K562 (cell line): Measurements from ENCODE around the gene RUVBL2. TPM values are rescaled to one million over a fixed set of nuclear protein-coding genes. Genes with fewer than 3 reads are reported as not detected.

ENCODE experiments used
- MCM5 ChIP-seq: fragments of 450-650 bp; IDR thresholded peaks from 2 replicates; pipeline ENCODE4 v1.6.1; 2016; ENCODE audit warnings: low read depth
- MEF2D ChIP-seq: conservative IDR thresholded peaks from 2 replicates; pipeline ENCODE4 v1.6.1; 2016; ENCODE audit warnings: low read depth, missing genetic modification characterization, missing compliant biosample characterization
- PTTG1 ChIP-seq: fragments of 450-650 bp; IDR thresholded peaks from 2 replicates; pipeline ENCODE4 v1.6.1; 2016; ENCODE audit warnings: low read depth, mild to moderate bottlenecking, missing genetic modification characterization, missing compliant biosample characterization
- SAFB2 ChIP-seq: fragments of 200-400 bp; formaldehyde crosslinking; IDR thresholded peaks from 2 replicates; pipeline ENCODE4 v1.6.1; 2018; ENCODE audit warnings: borderline replicate concordance, low read length, low read depth, moderate library complexity; ENCODE audit not compliant: severe bottlenecking
- TAF7 ChIP-seq: fragments of 450-650 bp; IDR thresholded peaks from 2 replicates; pipeline ENCODE4 v1.6.1; 2016; ENCODE audit warnings: missing genetic modification characterization, missing compliant biosample characterization
- ZNF12 ChIP-seq: sonication (generic); formaldehyde crosslinking; IDR thresholded peaks from 2 replicates; pipeline ENCODE4 v1.4.0; 2020; ENCODE audit warnings: mild to moderate bottlenecking, missing genetic modification reagents
- ZNF23 ChIP-seq: fragments of 250-450 bp; sonication (Bioruptor Pico); IDR thresholded peaks from 2 replicates; pipeline ENCODE4 v1.4.0; 2020; ENCODE audit warnings: mild to moderate bottlenecking
- ZNF780A ChIP-seq: fragments of 250-450 bp; sonication (Bioruptor Pico); IDR thresholded peaks from 2 replicates; pipeline ENCODE4 v1.5.0; 2021; ENCODE audit warnings: mild to moderate bottlenecking
- polyA plus RNA-seq, 8 experiments: library from polyadenylated mRNA; depleted of rRNA in 4 of 8; stranded (reverse) in 5 of 8; unstranded in 3 of 8; fragments of >200 nt; fragmentation: Nextera tagmentation in 2 of 8; fragmentation: Illumina TruSeq in 1 of 8; extraction: Ambion mirVana in 2 of 8; extraction: Trizol in 1 of 8; gene quantifications; 2 replicates each; pipeline versions ENCODE4 v1.2.1 to v1.2.3, GENCODE V29; 2011 to 2014; ENCODE audit warnings: inconsistent platforms in 1 of 8, missing spikeins in 1 of 8
- total RNA-seq, 7 experiments: library from RNA; depleted of rRNA in 6 of 7; stranded (reverse); fragments of >200 nt in 6 of 7; fragmentation: Illumina TruSeq in 2 of 7; extraction: Trizol in 2 of 7; gene quantifications; 2 replicates each; pipeline versions ENCODE4 v1.2.1 to v1.2.3, GENCODE V29; 2011 to 2021; ENCODE audit warnings: low replicate concordance in 1 of 7
- TF ChIP-seq, protein P1 (sequence below): fragments of 250-450 bp; sonication (Bioruptor Pico); IDR thresholded peaks from 2 replicates; pipeline ENCODE4 v1.8.0; 2021; ENCODE audit warnings: borderline replicate concordance, mild to moderate bottlenecking, moderate library complexity; ENCODE audit not compliant: poor library complexity, severe bottlenecking
- TF ChIP-seq, protein P2 (sequence below): sonication (generic); formaldehyde crosslinking; IDR thresholded peaks from 2 replicates; pipeline ENCODE4 v1.8.0; 2022; ENCODE audit warnings: missing genetic modification reagents, mild to moderate bottlenecking, borderline replicate concordance
- TF ChIP-seq, protein P3 (sequence below): fragments of 450-650 bp; formaldehyde crosslinking; IDR thresholded peaks from 2 replicates; pipeline ENCODE4 v1.4.0; 2022; ENCODE audit warnings: mild to moderate bottlenecking, moderate library complexity
- TF ChIP-seq, protein P4 (sequence below): sonication (generic); formaldehyde crosslinking; IDR thresholded peaks from 2 replicates; pipeline ENCODE4 v1.8.1; 2023; ENCODE audit warnings: mild to moderate bottlenecking, missing genetic modification reagents, moderate library complexity
- TF ChIP-seq, protein P5 (sequence below): fragments of 250-450 bp; sonication (Bioruptor Pico); IDR thresholded peaks from 2 replicates; pipeline ENCODE4 v1.8.0; 2021; ENCODE audit warnings: moderate library complexity, mild to moderate bottlenecking, inconsistent platforms
- TF ChIP-seq, protein P6 (sequence below): sonication (generic); formaldehyde crosslinking; IDR thresholded peaks from 2 replicates; pipeline ENCODE4 v1.4.0; 2020; ENCODE audit warnings: mild to moderate bottlenecking, missing genetic modification reagents

Gene RUVBL2
- total and polyA plus RNA-seq, 9 of the 15 experiments (the other 6 are each of a cell fraction or from before 2014, with no cell fraction given), result 71.4 to 453 (median 237) TPM

DNA sequence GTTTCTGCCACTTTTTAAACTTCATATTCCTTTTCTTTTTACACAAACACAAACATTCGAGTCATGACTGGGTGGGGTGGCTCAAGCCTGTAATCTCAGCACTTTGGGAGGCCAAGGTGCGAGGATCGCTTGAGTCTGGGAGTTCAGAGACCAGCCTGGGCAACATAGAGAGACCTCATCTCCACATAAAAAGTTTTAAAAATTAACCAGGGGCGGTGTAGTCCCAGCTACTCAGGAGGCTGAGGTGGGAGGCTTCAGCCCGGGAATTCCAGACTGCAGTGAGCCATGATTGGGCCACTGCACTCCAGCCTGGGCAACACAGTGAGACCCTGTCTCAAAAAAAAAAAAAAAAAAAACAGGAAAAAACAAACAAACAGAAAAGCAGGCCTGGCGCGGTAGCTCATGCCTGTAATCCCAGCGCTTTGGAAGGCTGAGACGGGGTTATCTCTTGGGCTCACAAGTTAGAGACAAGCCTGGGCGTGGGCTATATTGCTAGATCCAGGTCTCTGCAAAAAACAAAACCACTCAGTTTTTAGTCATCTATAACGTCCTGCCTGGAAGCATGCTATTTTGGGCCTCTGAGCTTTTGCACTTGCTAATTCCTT lies 39.6 kb upstream of the RUVBL2 start (continued):
- no peak for TF ChIP-seq ZNF12 (CRISPR knock-in tag)
- no peak for TF ChIP-seq ZNF780A (CRISPR knock-in tag)
- TF ChIP-seq PTTG1 (tag), result no peak
- TF ChIP-seq TAF7 (tag), result no peak
- TF ChIP-seq, protein P1, sequence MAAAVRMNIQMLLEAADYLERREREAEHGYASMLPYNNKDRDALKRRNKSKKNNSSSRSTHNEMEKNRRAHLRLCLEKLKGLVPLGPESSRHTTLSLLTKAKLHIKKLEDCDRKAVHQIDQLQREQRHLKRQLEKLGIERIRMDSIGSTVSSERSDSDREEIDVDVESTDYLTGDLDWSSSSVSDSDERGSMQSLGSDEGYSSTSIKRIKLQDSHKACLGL (CRISPR knock-in tag), result no peak
- TF ChIP-seq, protein P2, sequence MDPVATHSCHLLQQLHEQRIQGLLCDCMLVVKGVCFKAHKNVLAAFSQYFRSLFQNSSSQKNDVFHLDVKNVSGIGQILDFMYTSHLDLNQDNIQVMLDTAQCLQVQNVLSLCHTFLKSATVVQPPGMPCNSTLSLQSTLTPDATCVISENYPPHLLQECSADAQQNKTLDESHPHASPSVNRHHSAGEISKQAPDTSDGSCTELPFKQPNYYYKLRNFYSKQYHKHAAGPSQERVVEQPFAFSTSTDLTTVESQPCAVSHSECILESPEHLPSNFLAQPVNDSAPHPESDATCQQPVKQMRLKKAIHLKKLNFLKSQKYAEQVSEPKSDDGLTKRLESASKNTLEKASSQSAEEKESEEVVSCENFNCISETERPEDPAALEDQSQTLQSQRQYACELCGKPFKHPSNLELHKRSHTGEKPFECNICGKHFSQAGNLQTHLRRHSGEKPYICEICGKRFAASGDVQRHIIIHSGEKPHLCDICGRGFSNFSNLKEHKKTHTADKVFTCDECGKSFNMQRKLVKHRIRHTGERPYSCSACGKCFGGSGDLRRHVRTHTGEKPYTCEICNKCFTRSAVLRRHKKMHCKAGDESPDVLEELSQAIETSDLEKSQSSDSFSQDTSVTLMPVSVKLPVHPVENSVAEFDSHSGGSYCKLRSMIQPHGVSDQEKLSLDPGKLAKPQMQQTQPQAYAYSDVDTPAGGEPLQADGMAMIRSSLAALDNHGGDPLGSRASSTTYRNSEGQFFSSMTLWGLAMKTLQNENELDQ, result no peak
- peak; percentile 68 for TF ChIP-seq MEF2D (tag)
- TF ChIP-seq, protein P3, sequence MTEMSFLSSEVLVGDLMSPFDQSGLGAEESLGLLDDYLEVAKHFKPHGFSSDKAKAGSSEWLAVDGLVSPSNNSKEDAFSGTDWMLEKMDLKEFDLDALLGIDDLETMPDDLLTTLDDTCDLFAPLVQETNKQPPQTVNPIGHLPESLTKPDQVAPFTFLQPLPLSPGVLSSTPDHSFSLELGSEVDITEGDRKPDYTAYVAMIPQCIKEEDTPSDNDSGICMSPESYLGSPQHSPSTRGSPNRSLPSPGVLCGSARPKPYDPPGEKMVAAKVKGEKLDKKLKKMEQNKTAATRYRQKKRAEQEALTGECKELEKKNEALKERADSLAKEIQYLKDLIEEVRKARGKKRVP (CRISPR knock-in tag), result no peak
- TF ChIP-seq, protein P4, sequence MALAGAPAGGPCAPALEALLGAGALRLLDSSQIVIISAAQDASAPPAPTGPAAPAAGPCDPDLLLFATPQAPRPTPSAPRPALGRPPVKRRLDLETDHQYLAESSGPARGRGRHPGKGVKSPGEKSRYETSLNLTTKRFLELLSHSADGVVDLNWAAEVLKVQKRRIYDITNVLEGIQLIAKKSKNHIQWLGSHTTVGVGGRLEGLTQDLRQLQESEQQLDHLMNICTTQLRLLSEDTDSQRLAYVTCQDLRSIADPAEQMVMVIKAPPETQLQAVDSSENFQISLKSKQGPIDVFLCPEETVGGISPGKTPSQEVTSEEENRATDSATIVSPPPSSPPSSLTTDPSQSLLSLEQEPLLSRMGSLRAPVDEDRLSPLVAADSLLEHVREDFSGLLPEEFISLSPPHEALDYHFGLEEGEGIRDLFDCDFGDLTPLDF (CRISPR knock-in tag), result no peak
- TF ChIP-seq, protein P5, sequence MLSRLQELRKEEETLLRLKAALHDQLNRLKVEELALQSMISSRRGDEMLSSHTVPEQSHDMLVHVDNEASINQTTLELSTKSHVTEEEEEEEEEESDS (CRISPR knock-in tag), result no peak
- TF ChIP-seq SAFB2, result no peak
- TF ChIP-seq, protein P6, sequence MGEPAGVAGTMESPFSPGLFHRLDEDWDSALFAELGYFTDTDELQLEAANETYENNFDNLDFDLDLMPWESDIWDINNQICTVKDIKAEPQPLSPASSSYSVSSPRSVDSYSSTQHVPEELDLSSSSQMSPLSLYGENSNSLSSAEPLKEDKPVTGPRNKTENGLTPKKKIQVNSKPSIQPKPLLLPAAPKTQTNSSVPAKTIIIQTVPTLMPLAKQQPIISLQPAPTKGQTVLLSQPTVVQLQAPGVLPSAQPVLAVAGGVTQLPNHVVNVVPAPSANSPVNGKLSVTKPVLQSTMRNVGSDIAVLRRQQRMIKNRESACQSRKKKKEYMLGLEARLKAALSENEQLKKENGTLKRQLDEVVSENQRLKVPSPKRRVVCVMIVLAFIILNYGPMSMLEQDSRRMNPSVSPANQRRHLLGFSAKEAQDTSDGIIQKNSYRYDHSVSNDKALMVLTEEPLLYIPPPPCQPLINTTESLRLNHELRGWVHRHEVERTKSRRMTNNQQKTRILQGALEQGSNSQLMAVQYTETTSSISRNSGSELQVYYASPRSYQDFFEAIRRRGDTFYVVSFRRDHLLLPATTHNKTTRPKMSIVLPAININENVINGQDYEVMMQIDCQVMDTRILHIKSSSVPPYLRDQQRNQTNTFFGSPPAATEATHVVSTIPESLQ (CRISPR knock-in tag), result no peak
- TF ChIP-seq ZNF23 (CRISPR knock-in tag), result no peak
- no peak for TF ChIP-seq MCM5
